GM23338 (cell line): Measurements from ENCODE around the gene THUMPD3. TPM values are rescaled to one million over a fixed set of nuclear protein-coding genes. Genes with fewer than 3 reads are reported as not detected.

Source experiments
- ATAC-seq: fragments of 200-7000 bp; cut with Tn5 transposase; 3 replicates; pipeline ENCODE4 v1.9.1; 2020
- DNase-seq: peaks from one replicate; pipeline ENCODE4 v3.0.0-alpha.2; 2015; ENCODE audit warnings: low spot score
- H2AFZ ChIP-seq: fragments of 200-600 bp; sonication (generic); 2 replicates; pipeline ENCODE4 v1.8.0; 2016; ENCODE audit warnings: antibody characterized with exemption, mild to moderate bottlenecking, moderate library complexity
- H3F3A ChIP-seq: fragments of 200-600 bp; sonication (generic); replicated peaks from 2 replicates; pipeline ENCODE4 v1.8.0; 2017; ENCODE audit warnings: antibody characterized with exemption, mixed run types, low read depth
- H3K27ac ChIP-seq: fragments of 200-600 bp; sonication (generic); 2 replicates; pipeline ENCODE4 v1.6.1; 2016; ENCODE audit warnings: low read depth
- H3K27me3 ChIP-seq: fragments of 200-600 bp; sonication (generic); 2 replicates; pipeline ENCODE4 v1.8.0; 2016; ENCODE audit warnings: mild to moderate bottlenecking, mixed run types, moderate library complexity; ENCODE audit not compliant: insufficient read depth
- H3K36me3 ChIP-seq: fragments of 200-600 bp; sonication (generic); 2 replicates; pipeline ENCODE4 v1.8.0; 2016; ENCODE audit warnings: mild to moderate bottlenecking; ENCODE audit not compliant: insufficient read depth
- H3K4me1 ChIP-seq: fragments of 200-600 bp; sonication (generic); 2 replicates; pipeline ENCODE4 v1.8.0; 2016; ENCODE audit warnings: mild to moderate bottlenecking, moderate library complexity; ENCODE audit not compliant: insufficient read depth
- H3K4me2 ChIP-seq: fragments of 200-600 bp; sonication (generic); 2 replicates; pipeline ENCODE4 v1.7.1; 2017; ENCODE audit warnings: mixed run types
- H3K4me3 ChIP-seq: fragments of 200-600 bp; sonication (generic); 2 replicates; pipeline ENCODE4 v1.6.1; 2016; ENCODE audit warnings: mixed run types
- H3K79me2 ChIP-seq: fragments of 200-600 bp; sonication (generic); replicated peaks from 2 replicates; pipeline ENCODE4 v1.8.0; 2017; ENCODE audit warnings: mild to moderate bottlenecking; ENCODE audit not compliant: insufficient read depth
- H3K9me2 ChIP-seq: fragments of 200-600 bp; sonication (generic); 2 replicates; pipeline ENCODE4 v1.8.0; 2017; ENCODE audit not compliant: insufficient read depth
- H4K20me1 ChIP-seq: fragments of 200-600 bp; sonication (generic); replicated peaks from 2 replicates; pipeline ENCODE4 v1.8.0; 2017; ENCODE audit warnings: mild to moderate bottlenecking; ENCODE audit not compliant: insufficient read depth
- H3K27ac Mint-ChIP-seq: 2 replicates; pipeline ENCODE4 v1.8.0; 2020; ENCODE audit warnings: inconsistent platforms, mild to moderate bottlenecking, moderate library complexity, mixed read lengths
- H3K27me3 Mint-ChIP-seq: 3 replicates; pipeline ENCODE4 v1.8.0; 2022; ENCODE audit warnings: low read depth, mild to moderate bottlenecking, moderate library complexity, mixed read lengths, inconsistent platforms; ENCODE audit not compliant: insufficient read depth, poor library complexity
- H3K36me3 Mint-ChIP-seq: 3 replicates; pipeline ENCODE4 v1.8.0; 2021; ENCODE audit warnings: low read depth, mild to moderate bottlenecking, inconsistent platforms, moderate library complexity, mixed read lengths
- H3K4me1 Mint-ChIP-seq: 3 replicates; pipeline ENCODE4 v1.8.0; 2020; ENCODE audit warnings: mild to moderate bottlenecking, inconsistent platforms, mixed read lengths
- H3K4me3 Mint-ChIP-seq: 3 replicates; pipeline ENCODE4 v1.8.0; 2021; ENCODE audit warnings: moderate library complexity, mild to moderate bottlenecking, inconsistent platforms, mixed read lengths
- H3K9me3 Mint-ChIP-seq: 3 replicates; pipeline ENCODE4 v1.8.0; 2020; ENCODE audit warnings: moderate library complexity, mild to moderate bottlenecking, inconsistent platforms, mixed read lengths
- CREB1 ChIP-seq: fragments of 250-450 bp; sonication (Bioruptor Pico); IDR thresholded peaks from 2 replicates; pipeline ENCODE4 v1.5.0; 2020; ENCODE audit warnings: low read depth, mild to moderate bottlenecking, moderate library complexity
- CTCF ChIP-seq, 2 experiments: fragments of 200-600 bp in 1 of 2; sonication (generic) in 1 of 2; conservative IDR thresholded peaks; 2 replicates each; pipeline versions ENCODE4 v1.5.1 to v1.6.1; 2016 to 2017; ENCODE audit warnings: antibody characterized with exemption in 2 of 2, low read depth in 2 of 2, mild to moderate bottlenecking in 2 of 2, moderate library complexity in 1 of 2
- ETS1 ChIP-seq: IDR thresholded peaks from 2 replicates; pipeline ENCODE4 v1.6.1; 2016; ENCODE audit warnings: antibody characterized with exemption
- EZH2 ChIP-seq: fragments of 200-600 bp; sonication (generic); IDR thresholded peaks from one replicate; pipeline ENCODE4 v1.8.0; 2017; ENCODE audit warnings: antibody characterized with exemption, mild to moderate bottlenecking, low read depth; ENCODE audit not compliant: unreplicated experiment
- EZH2phosphoT487 ChIP-seq: fragments of 200-600 bp; sonication (generic); IDR thresholded peaks from one replicate; pipeline ENCODE4 v1.8.1; 2018; ENCODE audit warnings: antibody characterized with exemption; ENCODE audit not compliant: unreplicated experiment
- JUNB ChIP-seq: IDR thresholded peaks from one replicate; pipeline ENCODE4 v1.6.1; 2016; ENCODE audit warnings: antibody characterized with exemption; ENCODE audit not compliant: unreplicated experiment
- POLR2AphosphoS5 ChIP-seq: IDR thresholded peaks from 2 replicates; pipeline ENCODE4 v1.6.1; 2016; ENCODE audit warnings: antibody characterized with exemption, low read depth
- REST ChIP-seq: IDR thresholded peaks from one replicate; pipeline ENCODE4 v1.6.1; 2018; ENCODE audit warnings: antibody characterized with exemption; ENCODE audit not compliant: unreplicated experiment
- STAT1 ChIP-seq: IDR thresholded peaks from one replicate; pipeline ENCODE4 v1.6.1; 2016; ENCODE audit warnings: antibody characterized with exemption; ENCODE audit not compliant: unreplicated experiment
- ZNF114 ChIP-seq: fragments of 250-450 bp; sonication (Bioruptor Pico); IDR thresholded peaks from 2 replicates; pipeline ENCODE4 v1.5.0; 2020; ENCODE audit warnings: mild to moderate bottlenecking, moderate library complexity
- ZNF331 ChIP-seq: fragments of 250-450 bp; sonication (Bioruptor Pico); IDR thresholded peaks from 2 replicates; pipeline ENCODE4 v1.5.0; 2020; ENCODE audit warnings: low read depth, mild to moderate bottlenecking, moderate library complexity
- ZNF462 ChIP-seq: fragments of 250-450 bp; sonication (Bioruptor Pico); IDR thresholded peaks from 2 replicates; pipeline ENCODE4 v1.5.0; 2020; ENCODE audit warnings: mild to moderate bottlenecking, moderate library complexity
- polyA plus RNA-seq: library from polyadenylated mRNA; unstranded; fragments of >200 nt; fragmentation: Nextera tagmentation; extraction: Ambion mirVana; gene quantifications from 2 replicates; pipeline ENCODE4 v1.2.1, GENCODE V29; 2016
- total RNA-seq: library from RNA; depleted of rRNA; stranded (reverse); fragments of >200 nt; shearing (Covaris generic); gene quantifications from 2 replicates; pipeline ENCODE4 v1.2.3, GENCODE V29; 2014

The THUMPD3 gene
- total and polyA plus RNA-seq, 2 experiments from 2014 or later: 30.1 to 54.1 TPM

- TF ChIP-seq REST: no peak
Observed at GRCh38 chr3:9331171-9331570, 31.7 kb upstream of the THUMPD3 start (continued).

- Histone ChIP-seq H3K9me2 (peaks cover 3% of the 10 kb centered on the region; the same call in 1 of the 2 replicates), H3K4me1 (no peaks in the 10 kb centered on the region), H3K27me3 (no peaks in the 10 kb centered on the region), H3K4me3 (no peak overlapping the region), H2AFZ (no peak overlapping the region), H3K27ac (no peak overlapping the region), H4K20me1 (no peaks in the 10 kb centered on the region), H3K79me2 (no peaks in the 10 kb centered on the region), H3F3A (no peaks in the 10 kb centered on the region), H3K36me3 (peaks cover 3% of the 10 kb centered on the region; the same call in 1 of the 2 replicates), H3K4me2 (no peak overlapping the region)
- Mint-ChIP-seq H3K27me3 (no peaks in the 10 kb centered on the region), H3K4me3 (no peak overlapping the region), H3K36me3 (peaks cover 37% of the 10 kb centered on the region), H3K27ac (no peak overlapping the region), H3K9me3 (peaks cover 40% of the 10 kb centered on the region), H3K4me1 (peaks cover 13% of the 10 kb centered on the region)
- ATAC-seq (no peak), DNase-seq (no peak)
- TF ChIP-seq ZNF462 (CRISPR knock-in tag): no peak
- no peak for TF ChIP-seq STAT1
- TF ChIP-seq POLR2AphosphoS5: no peak
- TF ChIP-seq ETS1: no peak
- no peak for TF ChIP-seq JUNB
- no peak for TF ChIP-seq CREB1
- no peak for TF ChIP-seq ZNF331
- TF ChIP-seq CTCF (conservative IDR thresholded peaks at IDR 0.05; ENCODE audit: low read depth in 2 of 2): no peak
- TF ChIP-seq EZH2phosphoT487: no peak
- TF ChIP-seq EZH2: no peak
- no peak for TF ChIP-seq ZNF114 (CRISPR knock-in tag)
Observed at GRCh38 chr3:9332250-9333030, 30.4 kb upstream of the THUMPD3 start.
